Activated B cell treated with CpG ODN at 0.5 μM for 24 hours (primary cell): ENCODE results near the gene NANOS2. TPM values are rescaled to one million over a fixed set of nuclear protein-coding genes. Genes with fewer than 3 reads are reported as not detected.

Experiments used
- ATAC-seq: fragments of 200-7000 bp; cut with Tn5 transposase; one replicate; pipeline ENCODE4 v1.10.0; 2021; ENCODE audit warnings: low read depth, mild to moderate bottlenecking, moderate library complexity
- CTCF ChIA-PET: fragments of 350-600 bp; sonication (Branson Sonifier 250); formaldehyde crosslinking; loops from one replicate; lab custom pipeline; 2021; ENCODE audit warnings: antibody characterized with exemption; lab: Charles Lee
- POLR2A ChIA-PET: fragments of 350-600 bp; sonication (Branson Sonifier 250); formaldehyde crosslinking; loops from one replicate; lab custom pipeline; 2021; ENCODE audit warnings: antibody characterized with exemption; lab: Charles Lee
- DNase-seq: peaks from one replicate; pipeline ENCODE4 v3.0.0; 2022
- H3K27ac Mint-ChIP-seq: one replicate; pipeline ENCODE4 v1.8.0; 2020; ENCODE audit warnings: mixed read lengths
- H3K27me3 Mint-ChIP-seq: one replicate; pipeline ENCODE4 v1.8.0; 2021; ENCODE audit warnings: mixed read lengths
- H3K36me3 Mint-ChIP-seq: one replicate; pipeline ENCODE4 v1.8.0; 2021; ENCODE audit warnings: low read depth, mixed read lengths
- H3K4me1 Mint-ChIP-seq: one replicate; pipeline ENCODE4 v1.8.0; 2021; ENCODE audit warnings: mixed read lengths
- H3K4me3 Mint-ChIP-seq: one replicate; pipeline ENCODE4 v1.8.0; 2020; ENCODE audit warnings: mild to moderate bottlenecking, mixed read lengths
- H3K9me3 Mint-ChIP-seq: one replicate; pipeline ENCODE4 v1.8.0; 2020; ENCODE audit warnings: mixed read lengths
- CTCF ChIP-seq: fragments of 200-600 bp; IDR thresholded peaks from one replicate; pipeline ENCODE4 v1.8.0; 2022; ENCODE audit warnings: antibody characterized with exemption, mild to moderate bottlenecking
- intact Hi-C: fragments of 100-400 bp; cut with micrococcal nuclease; formaldehyde crosslinking; loops from one replicate; pipeline ENCODE4 v1.15.1; 2024
- total RNA-seq: library from RNA; stranded (reverse); gene quantifications from 2 replicates; pipeline ENCODE4 v1.2.3, GENCODE V29; 2022

NANOS2 gene
- total RNA-seq, 1 donor from 2014 or later, result not detected

GRCh38 chr19:45906221-45906620 lies 8.4 kb downstream of the NANOS2 start:
- Mint-ChIP-seq H3K4me3 (no peak overlapping the region), H3K27ac (no peak overlapping the region), H3K9me3 (no peaks in the 10 kb centered on the region), H3K4me1 (peaks cover 10% of the 10 kb centered on the region), H3K36me3 (peaks cover 7% of the 10 kb centered on the region), H3K27me3 (peaks cover 6% of the 10 kb centered on the region)
- ChIA-PET CTCF (no interaction called here), POLR2A (no interaction called here)
- intact Hi-C loops, result no loop called here
- DNase-seq, result no peak
- TF ChIP-seq CTCF, result no peak
- no peak for ATAC-seq

GRCh38 chr19:45905011-45905410 lies 9.6 kb downstream of the NANOS2 start:
- ATAC-seq (no peak), DNase-seq (no peak)
- peaks cover 19% of the 10 kb centered on the region for H3K4me1 Mint-ChIP-seq
- H3K27ac Mint-ChIP-seq, result no peak overlapping the region
- no peak overlapping the region for H3K4me3 Mint-ChIP-seq
- intact Hi-C loops, result no loop called here
- H3K9me3 Mint-ChIP-seq, result no peaks in the 10 kb centered on the region
- POLR2A ChIA-PET, result no interaction called here
- CTCF ChIA-PET, result no interaction called here
- TF ChIP-seq CTCF, result no peak
- peaks cover 3% of the 10 kb centered on the region for H3K27me3 Mint-ChIP-seq
- peaks cover 12% of the 10 kb centered on the region for H3K36me3 Mint-ChIP-seq

- H3K9me3 Mint-ChIP-seq, result no peaks in the 10 kb centered on the region
- ATAC-seq (peak; percentile 82), DNase-seq (peak; percentile 99)
- H3K4me1 Mint-ChIP-seq, result peaks cover 24% of the 10 kb centered on the region
- H3K27ac Mint-ChIP-seq, result peak overlapping the region; percentile 82
- H3K36me3 Mint-ChIP-seq, result peaks cover 27% of the 10 kb centered on the region
- POLR2A ChIA-PET, result interaction anchor here (0.5 to 3.7 kb wide), 24 partner anchors 9 to 1414 kb away, joined by 3 to 60 read pairs (median 4); partner anchors contain the start of genes CCDC61, CCDC9, CLPTM1 and FBXO46
- no peak for TF ChIP-seq CTCF
- intact Hi-C loops, result loop anchor here (1.0 to 5.0 kb wide), 5 partner anchors 17 to 444 kb away; partner anchors contain the start of genes CCDC61, IRF2BP1, PPP5C and SYMPK
- H3K27me3 Mint-ChIP-seq, result no peaks in the 10 kb centered on the region
- peak overlapping the region; percentile 90 for H3K4me3 Mint-ChIP-seq
- CTCF ChIA-PET, result interaction anchor here (0.9 to 2.4 kb wide), 5 partner anchors 16 to 114 kb away, joined by 3 to 6 read pairs (median 5); partner anchors contain the start of gene SYMPK
These were observed 11.6 kb downstream of the NANOS2 start for GRCh38 chr19:45902651-45903625.

GRCh38 chr19:45901912-45902650 lies 12.5 kb downstream of the NANOS2 start, which contains the start of gene MYPOP:
TSS of gene MYPOP (minus strand) at chr19:45902613. CDS start at chr19:45901773, 840 bp downstream.
- Mint-ChIP-seq H3K9me3 (no peaks in the 10 kb centered on the region), H3K4me3 (peak within 1 kb of the TSS; percentile 90), H3K27me3 (no peaks in the 10 kb centered on the region), H3K36me3 (peaks cover 27% of the 10 kb centered on the region), H3K27ac (peak within 1 kb of the TSS; percentile 82), H3K4me1 (peaks cover 29% of the 10 kb centered on the region)
- CTCF ChIA-PET, result interaction anchor here (1.0 to 2.4 kb wide), 4 partner anchors 16 to 115 kb away, joined by 3 to 6 read pairs (median 5); partner anchors contain the start of gene SYMPK
- POLR2A ChIA-PET, result interaction anchor here (0.6 to 3.7 kb wide), 14 partner anchors 8 to 901 kb away, joined by 3 to 60 read pairs (median 5); partner anchors contain the start of genes CCDC61, FBXO46, IRF2BP1 and RELB
- TF ChIP-seq CTCF, result no peak
- peak; percentile 23 for DNase-seq
- ATAC-seq, result no peak
- intact Hi-C loops, result loop anchor here (1.0 to 5.0 kb wide), 5 partner anchors 16 to 445 kb away; partner anchors contain the start of genes CCDC61, IRF2BP1, PPP5C and SYMPK
